Measurements from ENCODE around the gene TRPM2. TPM values are rescaled to one million over a fixed set of nuclear protein-coding genes. Genes with fewer than 3 reads are reported as not detected.

TRPM2 gene
- total and polyA plus RNA-seq, 2 of the 8 experiments (the other 6 are each of a cell fraction or from before 2014, with no cell fraction given), result 0.27 to 0.28 TPM

DNA sequence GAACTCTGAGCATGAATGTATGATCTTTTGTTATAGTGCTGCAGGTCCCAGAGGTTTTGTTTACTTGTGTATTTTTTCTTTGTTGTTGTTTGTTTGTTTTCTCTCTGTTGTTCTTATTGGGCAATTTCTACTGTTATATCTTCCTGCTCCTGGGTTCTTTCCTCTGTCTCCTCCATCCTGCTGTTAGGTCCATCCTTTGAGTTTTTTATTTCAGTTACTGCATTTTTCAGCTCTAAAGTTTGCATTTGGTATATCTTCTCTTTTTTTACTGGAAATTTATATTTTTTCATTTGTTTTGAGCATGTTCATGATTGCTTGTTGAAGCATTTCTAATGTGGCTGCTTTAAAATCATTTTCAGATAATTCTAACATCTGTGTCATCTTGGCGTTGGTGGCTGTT, 9.9 kb downstream of the TRPM2 start:
- Histone ChIP-seq H3K18ac (ENCODE audit: extremely low read depth, low read length) (no peak overlapping the region), H3K27me3 (replicated peaks in 1 of 4; ENCODE audit: control insufficient read depth in 3 of 4, extremely low read depth in 1 of 4, insufficient read depth in 3 of 4, low read length in 3 of 4) (no peaks in the 10 kb centered on the region; a peak in 1 of 7 replicates), H3K4me3 (ENCODE audit: extremely low read depth in 1 of 4, insufficient read depth in 2 of 4, low read depth in 3 of 4, low read length in 4 of 4) (no peak overlapping the region), H3K4me1 (replicated peaks in 1 of 4; ENCODE audit: control insufficient read depth in 3 of 4, insufficient read depth in 4 of 4, low read length in 3 of 4) (no peaks in the 10 kb centered on the region; a peak in 2 of 7 replicates), H2BK20ac (ENCODE audit: low read length) (no peak overlapping the region), H3K4ac (replicated peaks; ENCODE audit: insufficient read length, low read depth, low read length) (no peak overlapping the region), H3K56ac (replicated peaks; ENCODE audit: insufficient read length, low read depth, low read length) (no peak overlapping the region), H3K36me3 (ENCODE audit: control insufficient read depth in 2 of 4, insufficient read depth in 4 of 4, low read length in 3 of 4) (no peaks in the 10 kb centered on the region), H4K5ac (ENCODE audit: insufficient read length, low read depth, low read length) (no peak overlapping the region), H2BK120ac (replicated peaks; ENCODE audit: low read depth, low read length) (no peak overlapping the region), H2BK15ac (ENCODE audit: low read length) (no peak overlapping the region), H3K23me2 (ENCODE audit: low read depth, low read length) (no peaks in the 10 kb centered on the region), H4K20me1 (replicated peaks in 1 of 2; ENCODE audit: control insufficient read depth in 1 of 2, insufficient read depth in 2 of 2, low read length in 2 of 2) (no peaks in the 10 kb centered on the region), H3K9ac (replicated peaks in 1 of 4; ENCODE audit: extremely low read depth in 1 of 4, low read depth in 3 of 4, low read length in 3 of 4) (no peak overlapping the region), H3K79me2 (ENCODE audit: control insufficient read depth in 1 of 2, insufficient read depth in 2 of 2, low read length in 2 of 2) (no peaks in the 10 kb centered on the region), H3K27ac (ENCODE audit: low read depth, low read length) (no peak overlapping the region), H3K23ac (ENCODE audit: insufficient read length) (no peak overlapping the region), H3K79me1 (ENCODE audit: low read depth, low read length) (no peaks in the 10 kb centered on the region), H3K4me2 (ENCODE audit: insufficient read depth in 1 of 2, low read depth in 2 of 2, low read length in 2 of 2) (no peak overlapping the region), H3K14ac (ENCODE audit: insufficient read length) (no peak overlapping the region), H4K91ac (replicated peaks; ENCODE audit: insufficient read length, low read length) (no peak overlapping the region), H4K8ac (ENCODE audit: extremely low read depth, insufficient read depth, low read length) (no peak overlapping the region), H3K9me3 (ENCODE audit: insufficient read depth in 2 of 2, low read depth in 1 of 2, low read length in 1 of 2) (no peaks in the 10 kb centered on the region), H2AK5ac (ENCODE audit: low read depth, low read length) (no peak overlapping the region), H2AFZ (ENCODE audit: low read length) (no peak overlapping the region), H2BK5ac (ENCODE audit: low read depth, low read length) (no peak overlapping the region), H2BK12ac (ENCODE audit: low read depth, low read length) (no peak overlapping the region)
- DNase-seq (ENCODE audit: low read depth in 1 of 2, low spot score in 2 of 2), result no peak
- ChIA-PET CTCF (ENCODE audit: partially characterized antibody) (interaction anchor here (0.6 to 2.0 kb wide), 9 partner anchors 10 to 1037 kb away, joined by 3 to 11 read pairs (median 4); partner anchors contain the start of gene TRPM2), POLR2A (ENCODE audit: partially characterized antibody) (interaction anchor here (0.6 kb wide), 1 partner anchor 27 kb away, joined by 3 read pairs; no protein-coding TSS in a partner anchor)
- TF ChIP-seq RBBP5 (IDR thresholded peaks at IDR 0.05; ENCODE audit: borderline replicate concordance, low read depth, low read length), result no peak
- TF ChIP-seq RNF2 (IDR thresholded peaks at IDR 0.05; ENCODE audit: borderline replicate concordance, low read depth, low read length, missing control alignments, poor library complexity, severe bottlenecking), result no peak
- no peak for TF ChIP-seq NANOG (IDR thresholded peaks at IDR 0.05; ENCODE audit: insufficient read depth, low read depth, low read length, poor library complexity, severe bottlenecking)
- no peak for TF ChIP-seq TEAD4 (IDR thresholded peaks at IDR 0.05; ENCODE audit: low read depth, low read length)
- TF ChIP-seq SIN3A (conservative IDR thresholded peaks at IDR 0.05 in 1 of 2, IDR thresholded peaks at IDR 0.05 in 1 of 2; ENCODE audit: low read depth in 1 of 2, low read length in 2 of 2), result no peak
- TF ChIP-seq, protein P1, sequence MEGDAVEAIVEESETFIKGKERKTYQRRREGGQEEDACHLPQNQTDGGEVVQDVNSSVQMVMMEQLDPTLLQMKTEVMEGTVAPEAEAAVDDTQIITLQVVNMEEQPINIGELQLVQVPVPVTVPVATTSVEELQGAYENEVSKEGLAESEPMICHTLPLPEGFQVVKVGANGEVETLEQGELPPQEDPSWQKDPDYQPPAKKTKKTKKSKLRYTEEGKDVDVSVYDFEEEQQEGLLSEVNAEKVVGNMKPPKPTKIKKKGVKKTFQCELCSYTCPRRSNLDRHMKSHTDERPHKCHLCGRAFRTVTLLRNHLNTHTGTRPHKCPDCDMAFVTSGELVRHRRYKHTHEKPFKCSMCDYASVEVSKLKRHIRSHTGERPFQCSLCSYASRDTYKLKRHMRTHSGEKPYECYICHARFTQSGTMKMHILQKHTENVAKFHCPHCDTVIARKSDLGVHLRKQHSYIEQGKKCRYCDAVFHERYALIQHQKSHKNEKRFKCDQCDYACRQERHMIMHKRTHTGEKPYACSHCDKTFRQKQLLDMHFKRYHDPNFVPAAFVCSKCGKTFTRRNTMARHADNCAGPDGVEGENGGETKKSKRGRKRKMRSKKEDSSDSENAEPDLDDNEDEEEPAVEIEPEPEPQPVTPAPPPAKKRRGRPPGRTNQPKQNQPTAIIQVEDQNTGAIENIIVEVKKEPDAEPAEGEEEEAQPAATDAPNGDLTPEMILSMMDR (IDR thresholded peaks at IDR 0.05; ENCODE audit: control extremely low read depth in 1 of 3, insufficient read depth in 1 of 3, low read depth in 1 of 3, low read length in 3 of 3), result no peak
- TF ChIP-seq EGR1 (IDR thresholded peaks at IDR 0.05; ENCODE audit: borderline replicate concordance, low read depth, low read length), result no peak
- no peak for TF ChIP-seq SP2 (IDR thresholded peaks at IDR 0.05; ENCODE audit: low read length)
- TF ChIP-seq ASH2L (IDR thresholded peaks at IDR 0.05; ENCODE audit: low read length), result no peak
- no peak for TF ChIP-seq SUZ12 (IDR thresholded peaks at IDR 0.05; ENCODE audit: low read length)
- no peak for FAIRE-seq
- 86% methylated on average over 1 of the region's 1 CpG; no CpG with 5 or more reads in 1 of the 2 experiments for WGBS, 2 experiments (ENCODE audit: extremely low coverage in 1 of 2, insufficient coverage in 1 of 2, insufficient read length in 1 of 2, insufficient replicate concordance in 2 of 2, low coverage in 1 of 2, low lambda C conversion rate in 2 of 2, missing lambda C conversion rate in 1 of 2)

All from H1 (cell line).